SH-SY5Y (cell line): ENCODE results near the gene CEACAM5.

Source experiments
- GATA2 ChIP-seq: IDR thresholded peaks from 2 replicates; pipeline ENCODE4 v1.6.1; 2011; ENCODE audit warnings: mild to moderate bottlenecking, low read depth, low read length
- GATA3 ChIP-seq: IDR thresholded peaks from 2 replicates; pipeline ENCODE4 v1.6.1; 2011; ENCODE audit warnings: low read depth, mild to moderate bottlenecking, low read length, moderate library complexity

- TF ChIP-seq GATA2 (no peak), GATA3 (no peak)
Observed at GRCh38 chr19:41734156-41734555, 25.7 kb downstream of the CEACAM5 start.
